Subcutaneous adipose tissue (tissue), 4 donors: ENCODE measurements around the gene PCBP3. TPM values are rescaled to one million over a fixed set of nuclear protein-coding genes. Genes with fewer than 3 reads are reported as not detected.

Source experiments
- CTCF ChIP-seq: fragments of 450-650 bp; IDR thresholded peaks from one replicate; pipeline ENCODE4 v1.5.1; 2016; ENCODE audit warnings: low read depth, mild to moderate bottlenecking, control low read depth, antibody characterized with exemption, moderate library complexity
- total RNA-seq, 4 donors: library from RNA; depleted of rRNA; stranded (reverse); fragments of >200 nt; gene quantifications; one replicate each; pipeline ENCODE4 v1.1.0, GENCODE V29; 2016

The PCBP3 gene
- total RNA-seq, 4 donors from 2014 or later: 3.4 to 11.0 (median 5.7) TPM

DNA sequence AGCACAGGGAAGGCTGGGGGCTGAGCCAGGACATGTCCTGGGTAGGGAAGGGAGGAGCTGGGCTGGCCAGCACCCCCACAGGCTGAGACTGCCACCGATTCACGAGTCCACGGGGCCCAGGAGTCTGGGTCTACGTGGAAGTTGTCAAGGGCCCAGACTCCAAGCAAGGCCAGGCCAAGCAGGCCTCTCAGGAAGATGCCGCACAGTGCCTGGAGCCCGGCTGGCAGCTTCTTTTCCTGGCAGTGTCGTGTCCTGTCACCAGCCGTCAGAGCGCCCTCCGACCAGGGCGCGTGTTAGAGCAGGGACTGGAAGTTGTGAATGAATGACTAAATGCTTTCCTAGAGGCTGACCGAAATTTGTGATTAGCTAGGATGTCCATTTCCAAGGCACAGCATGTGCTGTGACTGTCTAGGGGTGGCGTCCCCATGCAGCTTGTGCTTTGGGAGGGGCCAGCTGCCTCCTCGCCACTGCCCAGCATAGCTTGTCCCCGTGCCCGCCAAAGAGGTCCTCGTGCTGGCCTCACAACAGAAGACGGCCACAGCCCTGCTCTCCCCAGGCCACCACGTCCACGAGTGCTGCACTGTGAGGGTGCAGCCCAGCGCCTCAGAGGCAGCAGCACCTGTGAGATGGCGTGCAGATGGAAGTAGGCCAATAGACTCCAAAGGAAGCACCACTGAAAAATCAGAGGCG lies 190.6 kb downstream of the PCBP3 start:
- no peak for TF ChIP-seq CTCF

GRCh38 chr21:45834821-45835293 lies 191.3 kb downstream of the PCBP3 start:
- no peak for TF ChIP-seq CTCF

DNA sequence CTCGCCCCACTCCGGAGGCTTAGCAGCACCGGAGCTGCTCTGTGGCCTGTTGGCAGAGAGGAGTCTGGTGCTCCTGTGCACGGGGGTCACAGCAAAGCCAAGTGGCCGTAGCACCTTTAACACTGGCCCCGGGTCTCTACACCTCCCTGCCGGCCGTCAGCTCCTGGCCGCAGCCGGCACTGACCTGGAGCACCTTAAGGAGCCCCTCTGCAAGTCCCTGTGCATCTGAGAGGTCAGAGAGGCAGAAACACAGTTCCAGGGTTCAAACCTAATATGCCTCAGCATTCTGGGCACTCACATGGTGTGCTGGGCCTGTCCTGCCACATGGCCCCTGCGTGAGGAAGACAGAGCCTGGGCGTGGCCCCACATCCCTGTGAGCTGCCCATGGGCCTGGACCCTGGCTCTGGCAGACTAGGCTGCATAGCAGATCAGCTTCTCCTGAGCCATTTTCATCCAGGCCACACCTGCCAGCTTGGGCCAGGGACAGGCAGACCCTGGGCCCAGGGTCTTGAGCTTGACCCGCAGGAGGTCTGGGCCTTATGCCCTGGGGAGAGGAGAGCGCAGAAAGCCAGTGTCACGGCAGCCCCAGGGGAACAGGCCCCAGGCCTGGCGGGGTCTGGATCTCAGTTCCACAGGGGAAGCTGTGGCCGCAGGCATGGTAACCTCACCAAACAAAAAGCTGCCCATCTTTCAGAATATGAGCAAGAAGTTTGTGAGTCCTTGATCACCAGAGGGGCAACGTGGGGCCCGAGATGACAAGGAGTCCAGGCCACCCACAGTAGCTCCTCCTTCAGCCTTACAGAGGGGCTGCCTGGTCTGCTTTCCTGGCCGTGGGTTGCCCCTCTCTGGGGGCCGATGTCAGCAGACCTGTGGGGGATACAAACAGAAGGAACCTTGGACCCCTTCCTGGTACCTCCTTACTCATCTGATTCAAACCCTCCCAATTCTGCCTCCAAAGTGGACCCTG lies 192.1 kb downstream of the PCBP3 start:
- TF ChIP-seq CTCF: no peak

GRCh38 chr21:45836268-45836655 lies 192.7 kb downstream of the PCBP3 start:
- no peak for TF ChIP-seq CTCF

DNA sequence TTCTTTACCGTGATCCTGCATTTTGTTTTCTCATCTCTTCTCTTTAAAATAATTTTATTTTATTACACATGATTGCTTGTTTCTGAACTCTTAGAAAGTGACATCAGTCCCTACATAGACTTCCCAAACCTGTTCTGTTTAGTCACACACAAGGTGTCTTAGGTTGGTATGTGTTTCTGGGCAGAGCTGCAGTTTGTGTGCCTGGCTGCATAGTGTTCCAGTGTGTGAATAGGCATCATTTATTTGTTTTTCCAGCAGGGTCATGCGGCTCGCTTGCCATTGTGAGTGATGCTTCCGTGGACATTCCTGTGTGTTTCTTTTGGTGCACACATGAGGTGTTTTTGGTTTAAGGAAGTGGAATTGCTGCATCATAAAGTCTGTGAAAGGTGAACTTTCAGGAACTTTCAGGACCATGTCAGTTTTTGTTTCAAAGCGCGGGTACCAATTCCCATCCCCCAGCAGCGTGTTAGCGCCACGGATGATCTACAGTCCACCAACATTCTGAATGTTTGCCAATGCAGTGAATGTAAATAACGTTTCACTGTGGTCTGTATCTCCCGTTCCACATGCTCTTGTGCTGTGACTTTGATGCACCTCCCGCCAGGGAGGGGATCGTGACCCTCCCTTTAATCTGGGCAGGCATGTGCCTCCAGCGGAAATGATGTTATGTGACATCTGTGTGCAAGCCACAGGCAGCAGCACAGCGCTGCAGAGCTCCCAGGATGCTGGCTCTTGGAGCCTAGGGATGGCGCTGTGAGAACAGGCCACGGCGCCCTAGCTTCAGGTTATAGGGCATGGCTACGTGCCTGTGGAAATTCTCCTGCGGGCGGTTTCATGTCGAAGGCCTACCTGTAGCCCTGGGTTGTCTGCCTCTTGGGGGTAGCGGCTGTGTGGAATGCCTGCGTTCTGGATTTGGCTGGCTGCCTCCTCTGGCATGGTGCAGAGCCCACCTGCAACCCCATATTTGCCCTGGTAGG lies 193.5 kb downstream of the PCBP3 start:
- TF ChIP-seq CTCF: no peak

- no peak for TF ChIP-seq CTCF
These were observed 194.4 kb downstream of the PCBP3 start for GRCh38 chr21:45837936-45838335.
